GM23248 (cell line): ENCODE results near the gene LRRC28. TPM values are rescaled to one million over a fixed set of nuclear protein-coding genes. Genes with fewer than 3 reads are reported as not detected.

ENCODE experiments used
- DNase-seq: peaks from one replicate; pipeline ENCODE4 v3.0.0-alpha.2; 2015
- H2AFZ ChIP-seq: fragments of 200-600 bp; sonication (generic); 2 replicates; pipeline ENCODE4 v1.6.1; 2016; ENCODE audit warnings: antibody characterized with exemption
- H3F3A ChIP-seq: fragments of 200-600 bp; sonication (generic); 2 replicates; pipeline ENCODE4 v1.6.1; 2016; ENCODE audit warnings: mild to moderate bottlenecking, antibody characterized with exemption, mixed run types; ENCODE audit not compliant: insufficient read depth
- H3K27ac ChIP-seq: fragments of 200-600 bp; sonication (generic); 2 replicates; pipeline ENCODE4 v1.5.1; 2016; ENCODE audit warnings: mild to moderate bottlenecking
- H3K27me3 ChIP-seq: fragments of 200-600 bp; sonication (generic); replicated peaks from 2 replicates; pipeline ENCODE4 v1.6.1; 2016; ENCODE audit warnings: mild to moderate bottlenecking; ENCODE audit not compliant: insufficient read depth
- H3K36me3 ChIP-seq: fragments of 200-600 bp; sonication (generic); 2 replicates; pipeline ENCODE4 v1.6.1; 2016; ENCODE audit warnings: low read depth, mild to moderate bottlenecking
- H3K4me1 ChIP-seq: fragments of 200-600 bp; sonication (generic); 2 replicates; pipeline ENCODE4 v1.6.1; 2016; ENCODE audit warnings: mild to moderate bottlenecking; ENCODE audit not compliant: insufficient read depth
- H3K4me2 ChIP-seq: fragments of 200-600 bp; sonication (generic); one replicate; pipeline ENCODE4 v1.6.1; 2016; ENCODE audit warnings: mild to moderate bottlenecking; ENCODE audit not compliant: unreplicated experiment
- H3K4me3 ChIP-seq: fragments of 200-600 bp; sonication (generic); 2 replicates; pipeline ENCODE4 v1.5.1; 2016; ENCODE audit warnings: mild to moderate bottlenecking
- H3K79me2 ChIP-seq: fragments of 200-600 bp; sonication (generic); 2 replicates; pipeline ENCODE4 v1.6.1; 2016; ENCODE audit warnings: mild to moderate bottlenecking; ENCODE audit not compliant: insufficient read depth
- H3K9ac ChIP-seq: fragments of 200-600 bp; sonication (generic); 2 replicates; pipeline ENCODE4 v1.6.1; 2016; ENCODE audit warnings: mild to moderate bottlenecking
- H3K9me2 ChIP-seq: fragments of 200-600 bp; sonication (generic); 2 replicates; pipeline ENCODE4 v1.6.1; 2016; ENCODE audit warnings: mixed run types, mild to moderate bottlenecking, moderate library complexity; ENCODE audit not compliant: insufficient read depth
- H3K9me3 ChIP-seq: fragments of 200-600 bp; sonication (generic); one replicate; pipeline ENCODE4 v1.6.1; 2017; ENCODE audit warnings: low read depth
- H4K20me1 ChIP-seq: fragments of 200-600 bp; sonication (generic); 2 replicates; pipeline ENCODE4 v1.6.0; 2016; ENCODE audit not compliant: insufficient read depth
- EZH2 ChIP-seq: fragments of 200-600 bp; sonication (generic); IDR thresholded peaks from 2 replicates; pipeline ENCODE4 v1.6.1; 2018; ENCODE audit warnings: antibody characterized with exemption, mild to moderate bottlenecking; ENCODE audit not compliant: insufficient read depth, poor library complexity, severe bottlenecking
- EZH2phosphoT487 ChIP-seq: fragments of 200-600 bp; sonication (generic); IDR thresholded peaks from 2 replicates; pipeline ENCODE4 v1.6.1; 2018; ENCODE audit warnings: antibody characterized with exemption, moderate library complexity, mild to moderate bottlenecking, low read depth; ENCODE audit not compliant: insufficient read depth
- WGBS, 2 experiments: methylation state at CpG; one replicate each; pipeline ENCODE4 v1.1.6; 2015 to 2017; ENCODE audit warnings: low lambda C conversion rate in 2 of 2, low coverage in 1 of 2; ENCODE audit errors: missing lambda C conversion rate in 2 of 2; 5-methylcytosine and 5-hydroxymethylcytosine counted together
- in situ Hi-C: fragments of 300-500 bp; cut with MboI; formaldehyde crosslinking; loops from 2 replicates; pipeline ENCODE4 v1.15.0; 2020
- polyA plus RNA-seq: library from polyadenylated mRNA; unstranded; fragments of >200 nt; fragmentation: Nextera tagmentation; extraction: Ambion mirVana; gene quantifications from 2 replicates; pipeline ENCODE4 v1.2.1, GENCODE V29; 2016
- total RNA-seq: library from RNA; depleted of rRNA; stranded (reverse); fragments of >200 nt; shearing (Covaris generic); gene quantifications from 2 replicates; pipeline ENCODE4 v1.2.3, GENCODE V29; 2014; rRNA removed

The LRRC28 gene
- total RNA-seq (15.8 and 30.8 TPM in 2 replicates), polyA plus RNA-seq (18.4 and 19.8 TPM in 2 replicates)

GRCh38 chr15:99250857-99251841 lies at the start of gene LRRC28:
Gene LRRC28 (plus strand): TSS chr15:99251481. CDS start chr15:99255958, 4,477 bp downstream.
- DNase-seq = peak; percentile 100
- Histone ChIP-seq H3K9me3 (no peaks in the 10 kb centered on the region), H3F3A (peaks cover 37% of the 10 kb centered on the region), H3K79me2 (peaks cover 41% of the 10 kb centered on the region), H3K36me3 (no peaks in the 10 kb centered on the region), H4K20me1 (no peaks in the 10 kb centered on the region), H2AFZ (peak within 1 kb of the TSS; percentile 98), H3K4me2 (peak within 1 kb of the TSS; percentile 95), H3K4me3 (peak within 1 kb of the TSS; percentile 99), H3K9me2 (no peaks in the 10 kb centered on the region), H3K27ac (peak within 1 kb of the TSS; percentile 86), H3K27me3 (no peaks in the 10 kb centered on the region), H3K9ac (peak within 1 kb of the TSS; percentile 92), H3K4me1 (peaks cover 36% of the 10 kb centered on the region)
- in situ Hi-C loops = loop anchor here (25.0 kb wide), 1 partner anchor 1086 kb away; the partner anchor contains the start of gene ADAMTS17
- WGBS, 2 experiments = 1% methylated on average over 68 to 85 of the region's 90 CpGs
- TF ChIP-seq EZH2 = no peak
- TF ChIP-seq EZH2phosphoT487 = no peak

GRCh38 chr15:99202176-99202552 lies 49.1 kb upstream of the LRRC28 start:
- DNase-seq = no peak
- no peaks in the 10 kb centered on the region for H3K79me2 ChIP-seq
- no peak overlapping the region for H2AFZ ChIP-seq
- H3K36me3 ChIP-seq = peaks cover 8% of the 10 kb centered on the region; the same call in 1 of the 2 replicates
- TF ChIP-seq EZH2 (no peak), EZH2phosphoT487 (no peak)
- no peak overlapping the region for H3K4me3 ChIP-seq
- H3K9me3 ChIP-seq = no peaks in the 10 kb centered on the region
- no peaks in the 10 kb centered on the region for H3F3A ChIP-seq
- H3K27me3 ChIP-seq = no peaks in the 10 kb centered on the region
- no peak overlapping the region for H3K9ac ChIP-seq
- H3K27ac ChIP-seq = no peak overlapping the region
- H3K4me1 ChIP-seq = no peaks in the 10 kb centered on the region
- no peaks in the 10 kb centered on the region for H4K20me1 ChIP-seq
- H3K4me2 ChIP-seq = no peak overlapping the region
- 76 to 88% methylated on average over 2 of the region's 2 CpGs for WGBS, 2 experiments
- H3K9me2 ChIP-seq = no peaks in the 10 kb centered on the region
- in situ Hi-C loops = no loop called here

GRCh38 chr15:99207672-99208071 lies 43.6 kb upstream of the LRRC28 start:
- peak; percentile 6 for DNase-seq
- 95 to 97% methylated on average over 3 of the region's 3 CpGs for WGBS, 2 experiments
- in situ Hi-C loops = no loop called here
- H3K4me3 ChIP-seq = no peak overlapping the region
- TF ChIP-seq EZH2 (no peak), EZH2phosphoT487 (no peak)
- H3K4me2 ChIP-seq = no peak overlapping the region
- 0 out of 2 replicates have a peak, but pooled peaks cover 3% of the 10 kb centered on the region for H3K36me3 ChIP-seq
- no peaks in the 10 kb centered on the region for H3K27me3 ChIP-seq
- no peaks in the 10 kb centered on the region for H3F3A ChIP-seq
- no peak overlapping the region for H3K9ac ChIP-seq
- no peaks in the 10 kb centered on the region for H3K4me1 ChIP-seq
- H3K9me3 ChIP-seq = no peaks in the 10 kb centered on the region
- no peaks in the 10 kb centered on the region for H3K9me2 ChIP-seq
- no peak overlapping the region for H2AFZ ChIP-seq
- H3K27ac ChIP-seq = no peak overlapping the region
- H3K79me2 ChIP-seq = no peaks in the 10 kb centered on the region
- H4K20me1 ChIP-seq = no peaks in the 10 kb centered on the region

GRCh38 chr15:99209326-99209725 lies 42.0 kb upstream of the LRRC28 start:
- Histone ChIP-seq H3K79me2 (no peaks in the 10 kb centered on the region), H3K9me3 (no peaks in the 10 kb centered on the region), H3K4me1 (no peaks in the 10 kb centered on the region), H2AFZ (no peak overlapping the region), H3K27ac (no peak overlapping the region), H3K4me2 (no peak overlapping the region), H3K36me3 (0 out of 2 replicates have a peak, but pooled peaks cover 3% of the 10 kb centered on the region), H3K9me2 (no peaks in the 10 kb centered on the region), H3K9ac (no peak overlapping the region), H3F3A (peaks cover 4% of the 10 kb centered on the region; the same call in 1 of the 2 replicates), H3K4me3 (no peak overlapping the region), H4K20me1 (no peaks in the 10 kb centered on the region), H3K27me3 (no peaks in the 10 kb centered on the region)
- no peak for DNase-seq
- no peak for TF ChIP-seq EZH2phosphoT487
- no peak for TF ChIP-seq EZH2
- 96 to 98% methylated on average over 2 of the region's 2 CpGs for WGBS, 2 experiments
- in situ Hi-C loops = no loop called here
